ENCODE results near the gene TAF1B.

Gene TAF1B

GRCh38 chr2:9937258-9937657, 94.0 kb downstream of the TAF1B start:
- DNase-seq (ENCODE audit: extremely low read depth in 1 of 2, low read depth in 1 of 2) = no peak

- DNase-seq (ENCODE audit: extremely low read depth in 1 of 2, low read depth in 1 of 2) = no peak
Observed at GRCh38 chr2:9937968-9938367, 94.7 kb downstream of the TAF1B start.

- DNase-seq (ENCODE audit: extremely low read depth in 1 of 2, low read depth in 1 of 2) = no peak
Observed at GRCh38 chr2:9939587-9940485, 96.6 kb downstream of the TAF1B start.

- DNase-seq (ENCODE audit: extremely low read depth in 1 of 2, low read depth in 1 of 2) = no peak
Observed at GRCh38 chr2:9941196-9941995, 98.1 kb downstream of the TAF1B start.

- DNase-seq (ENCODE audit: extremely low read depth in 1 of 2, low read depth in 1 of 2) = no peak
Observed at GRCh38 chr2:9941996-9942390, 98.7 kb downstream of the TAF1B start.

GRCh38 chr2:9944330-9944758, 101.1 kb downstream of the TAF1B start:
- no peak for DNase-seq (ENCODE audit: extremely low read depth in 1 of 2, low read depth in 1 of 2)

- no peak for DNase-seq (ENCODE audit: extremely low read depth in 1 of 2, low read depth in 1 of 2)
Observed at GRCh38 chr2:9945596-9945995, 102.3 kb downstream of the TAF1B start.

GRCh38 chr2:9946076-9946475, 102.8 kb downstream of the TAF1B start:
- no peak for DNase-seq (ENCODE audit: extremely low read depth in 1 of 2, low read depth in 1 of 2)

- no peak for DNase-seq (ENCODE audit: extremely low read depth in 1 of 2, low read depth in 1 of 2)
Observed at GRCh38 chr2:9946818-9947217, 103.5 kb downstream of the TAF1B start.

GRCh38 chr2:9948721-9949120, 105.4 kb downstream of the TAF1B start:
- DNase-seq (ENCODE audit: extremely low read depth in 1 of 2, low read depth in 1 of 2) = no peak

- no peak for DNase-seq (ENCODE audit: extremely low read depth in 1 of 2, low read depth in 1 of 2)
Observed at GRCh38 chr2:9949239-9949991, 106.1 kb downstream of the TAF1B start.

GRCh38 chr2:9949992-9950520, 106.8 kb downstream of the TAF1B start:
- DNase-seq (ENCODE audit: extremely low read depth in 1 of 2, low read depth in 1 of 2) = no peak

- no peak for DNase-seq (ENCODE audit: extremely low read depth in 1 of 2, low read depth in 1 of 2)
Observed at GRCh38 chr2:9950521-9951271, 107.4 kb downstream of the TAF1B start.

GRCh38 chr2:9951272-9951521, 107.9 kb downstream of the TAF1B start:
- no peak for DNase-seq (ENCODE audit: extremely low read depth in 1 of 2, low read depth in 1 of 2)

- DNase-seq (ENCODE audit: extremely low read depth in 1 of 2, low read depth in 1 of 2) = peak; percentile 79 to 80
Observed at GRCh38 chr2:9951522-9952285, 108.4 kb downstream of the TAF1B start, which contains the start of gene GRHL1. GRHL1 (plus strand) TSS chr2:9951693; CDS start chr2:9951834, 141 bp downstream.

- DNase-seq (ENCODE audit: extremely low read depth in 1 of 2, low read depth in 1 of 2) = no peak
Observed at GRCh38 chr2:9952286-9952737, 109.0 kb downstream of the TAF1B start.

GRCh38 chr2:9952856-9953503, 109.7 kb downstream of the TAF1B start:
- DNase-seq (ENCODE audit: extremely low read depth in 1 of 2, low read depth in 1 of 2) = no peak

- DNase-seq (ENCODE audit: extremely low read depth in 1 of 2, low read depth in 1 of 2) = no peak
Observed at GRCh38 chr2:9954136-9954535, 110.9 kb downstream of the TAF1B start.

- no peak for DNase-seq (ENCODE audit: extremely low read depth in 1 of 2, low read depth in 1 of 2)
Observed at GRCh38 chr2:9958057-9958456, 114.8 kb downstream of the TAF1B start.
